OCI-LY1 (cell line): ENCODE measurements around the gene C10orf53.

Source experiments
- H2AFZ ChIP-seq: fragments of 200-600 bp; sonication (generic), shearing (Covaris generic); 2 replicates; pipeline ENCODE4 v1.6.0; 2014; ENCODE audit warnings: antibody characterized with exemption, mild to moderate bottlenecking, low read length
- H3F3A ChIP-seq: fragments of 200-600 bp; sonication (generic), shearing (Covaris generic); 2 replicates; pipeline ENCODE4 v1.6.0; 2014; ENCODE audit warnings: mild to moderate bottlenecking, antibody characterized with exemption, low read length, moderate library complexity; ENCODE audit not compliant: insufficient read depth
- H3K27ac ChIP-seq: fragments of 200-600 bp; sonication (generic); 2 replicates; pipeline ENCODE4 v1.5.1; 2014; ENCODE audit warnings: low read length, mixed run types, mild to moderate bottlenecking, low read depth; ENCODE audit not compliant: poor library complexity, severe bottlenecking
- H3K27me3 ChIP-seq: fragments of 200-600 bp; sonication (generic); 2 replicates; pipeline ENCODE4 v1.6.0; 2014; ENCODE audit warnings: antibody characterized with exemption, mild to moderate bottlenecking, low read length, moderate library complexity; ENCODE audit not compliant: insufficient read depth
- H3K36me3 ChIP-seq: fragments of 200-600 bp; sonication (generic); 2 replicates; pipeline ENCODE4 v1.6.1; 2014; ENCODE audit warnings: mild to moderate bottlenecking, antibody characterized with exemption, low read length, moderate library complexity, mixed read lengths; ENCODE audit not compliant: insufficient read depth
- H3K4me1 ChIP-seq: fragments of 200-600 bp; sonication (generic); 2 replicates; pipeline ENCODE4 v1.5.1; 2014; ENCODE audit warnings: mild to moderate bottlenecking, low read length, moderate library complexity; ENCODE audit not compliant: insufficient read depth, severe bottlenecking
- H3K4me2 ChIP-seq: fragments of 200-600 bp; sonication (generic), shearing (Covaris generic); 2 replicates; pipeline ENCODE4 v1.6.1; 2014; ENCODE audit warnings: low read length
- H3K4me3 ChIP-seq: fragments of 200-600 bp; sonication (generic); 2 replicates; pipeline ENCODE4 v1.5.1; 2014; ENCODE audit warnings: low read length, low read depth, mild to moderate bottlenecking, mixed read lengths; ENCODE audit not compliant: poor library complexity, severe bottlenecking
- H3K79me2 ChIP-seq: fragments of 200-600 bp; shearing (Covaris generic); 2 replicates; pipeline ENCODE4 v1.6.1; 2016; ENCODE audit warnings: mixed run types, low read length, mixed read lengths; ENCODE audit not compliant: insufficient read depth
- H3K9ac ChIP-seq: fragments of 200-600 bp; sonication (generic), shearing (Covaris generic); 2 replicates; pipeline ENCODE4 v1.6.1; 2014; ENCODE audit warnings: mild to moderate bottlenecking, low read length, mixed read lengths
- H3K9me2 ChIP-seq: fragments of 200-600 bp; sonication (generic), shearing (Covaris generic); 2 replicates; pipeline ENCODE4 v1.6.1; 2014; ENCODE audit warnings: low read depth, mild to moderate bottlenecking, low read length, mixed read lengths
- H3K9me3 ChIP-seq: fragments of 200-600 bp; shearing (Covaris generic); 2 replicates; pipeline ENCODE4 v1.6.1; 2014; ENCODE audit warnings: low read length, mixed read lengths
- H4K20me1 ChIP-seq: fragments of 200-600 bp; sonication (generic), shearing (Covaris generic); 2 replicates; pipeline ENCODE4 v1.6.0; 2016; ENCODE audit warnings: mild to moderate bottlenecking, low read length; ENCODE audit not compliant: insufficient read depth
- CTCF ChIP-seq: fragments of 200-600 bp; sonication (generic), shearing (Covaris generic); IDR thresholded peaks from 2 replicates; pipeline ENCODE4 v1.5.1; 2017; ENCODE audit warnings: mild to moderate bottlenecking, antibody characterized with exemption, low read length, moderate library complexity, mixed read lengths
- EZH2 ChIP-seq: fragments of 200-600 bp; sonication (generic), shearing (Covaris generic); IDR thresholded peaks from 2 replicates; pipeline ENCODE4 v1.8.0; 2017; ENCODE audit warnings: borderline replicate concordance, mixed run types, mild to moderate bottlenecking, antibody characterized with exemption, low read length, moderate library complexity, mixed read lengths

Gene C10orf53

DNA sequence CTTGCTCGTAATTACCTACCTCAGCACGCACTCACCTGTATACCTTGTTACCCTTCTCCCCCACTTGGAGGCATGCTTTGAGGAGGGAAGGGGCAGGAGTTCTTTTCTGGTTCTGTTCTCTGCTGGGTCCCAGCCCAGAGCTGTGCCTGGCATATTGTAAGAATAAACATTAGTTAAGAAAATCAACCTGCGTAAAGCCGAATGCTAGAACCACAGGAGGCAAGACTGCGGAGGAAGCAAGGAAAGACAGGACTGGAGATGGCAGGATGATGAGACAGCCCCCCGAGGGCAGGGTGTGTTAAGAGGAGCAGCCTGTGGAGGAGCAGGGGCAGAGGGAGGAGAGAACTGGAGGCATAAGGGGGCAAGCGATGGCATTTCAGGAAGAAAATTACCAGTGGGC, 9.5 kb downstream of the C10orf53 start:
- Histone ChIP-seq H3K4me2 (no peak overlapping the region), H3K4me3 (no peak overlapping the region)

DNA sequence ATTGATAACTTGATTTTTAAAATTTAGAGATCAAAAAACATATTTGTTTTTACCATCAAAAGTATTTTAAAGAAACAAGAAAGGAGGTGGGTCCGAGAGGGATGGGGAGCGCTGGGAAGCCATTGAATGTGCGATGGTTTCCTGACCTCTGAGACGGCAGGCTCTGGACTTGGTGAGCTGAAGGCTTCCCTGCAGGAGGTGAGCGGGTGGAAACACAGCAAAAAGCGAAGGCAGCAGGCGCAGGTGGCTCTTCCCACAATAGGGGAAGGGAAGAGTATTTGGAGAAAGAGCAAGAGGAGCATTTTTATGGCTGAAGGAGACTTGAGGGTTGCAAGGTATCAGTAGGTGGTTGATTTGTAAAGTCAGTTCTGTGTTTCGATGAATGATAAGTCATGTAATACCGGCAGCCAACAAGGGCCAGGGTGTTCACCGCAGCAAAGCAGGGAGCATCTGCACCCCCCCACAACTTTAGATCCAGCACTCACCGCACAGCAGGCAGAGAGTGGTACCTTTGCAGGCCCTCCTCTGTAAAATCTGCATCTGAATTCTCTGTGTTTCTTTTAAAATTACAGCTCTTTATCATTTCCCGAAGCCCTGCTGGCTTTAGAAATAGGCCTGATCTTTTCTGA, 10.5 kb downstream of the C10orf53 start:
- no peaks in the 10 kb centered on the region for H3F3A ChIP-seq
- H3K4me1 ChIP-seq, result no peaks in the 10 kb centered on the region
- H3K9me3 ChIP-seq, result no peaks in the 10 kb centered on the region
- no peaks in the 10 kb centered on the region for H4K20me1 ChIP-seq
- no peaks in the 10 kb centered on the region for H3K27me3 ChIP-seq
- no peaks in the 10 kb centered on the region for H3K36me3 ChIP-seq
- H3K27ac ChIP-seq, result no peak overlapping the region
- no peak overlapping the region for H2AFZ ChIP-seq
- no peak overlapping the region for H3K9ac ChIP-seq
- no peak for TF ChIP-seq CTCF
- no peak for TF ChIP-seq EZH2
- H3K4me3 ChIP-seq, result no peak overlapping the region
- no peak overlapping the region for H3K4me2 ChIP-seq
- H3K79me2 ChIP-seq, result no peaks in the 10 kb centered on the region
- no peaks in the 10 kb centered on the region for H3K9me2 ChIP-seq

More for the DNA sequence above, 9.5 kb downstream of the C10orf53 start:
- Histone ChIP-seq H3F3A (no peaks in the 10 kb centered on the region), H3K79me2 (no peaks in the 10 kb centered on the region), H4K20me1 (no peaks in the 10 kb centered on the region), H3K9ac (no peak overlapping the region), H3K4me1 (no peaks in the 10 kb centered on the region), H3K36me3 (no peaks in the 10 kb centered on the region), H3K27ac (no peak overlapping the region), H3K9me3 (no peaks in the 10 kb centered on the region), H3K27me3 (no peaks in the 10 kb centered on the region), H2AFZ (no peak overlapping the region), H3K9me2 (no peaks in the 10 kb centered on the region)
- no peak for TF ChIP-seq CTCF
- TF ChIP-seq EZH2, result no peak

- H2AFZ ChIP-seq, result no peak overlapping the region
- no peaks in the 10 kb centered on the region for H3K4me1 ChIP-seq
- no peaks in the 10 kb centered on the region for H4K20me1 ChIP-seq
- H3K36me3 ChIP-seq, result no peaks in the 10 kb centered on the region
- H3K27ac ChIP-seq, result no peak overlapping the region
- H3F3A ChIP-seq, result no peaks in the 10 kb centered on the region
- H3K9me2 ChIP-seq, result no peaks in the 10 kb centered on the region
- H3K79me2 ChIP-seq, result no peaks in the 10 kb centered on the region
- TF ChIP-seq CTCF, result no peak
- no peak for TF ChIP-seq EZH2
- H3K9ac ChIP-seq, result no peak overlapping the region
- H3K27me3 ChIP-seq, result no peaks in the 10 kb centered on the region
- no peak overlapping the region for H3K4me3 ChIP-seq
- no peak overlapping the region for H3K4me2 ChIP-seq
- H3K9me3 ChIP-seq, result no peaks in the 10 kb centered on the region
These were observed 11.4 kb downstream of the C10orf53 start for GRCh38 chr10:49690698-49691356.
